Adrenal gland (tissue), 5 donors: ENCODE measurements around the gene PACRGL.

ENCODE experiments used
- POLR2A ChIP-seq, 2 donors: fragments of 450-650 bp; IDR thresholded peaks; one replicate each; pipeline ENCODE4 v1.6.1; 2017; ENCODE audit warnings: antibody characterized with exemption in 2 of 2, mild to moderate bottlenecking in 2 of 2, moderate library complexity in 1 of 2
- TF ChIP-seq, protein P1 (sequence below), 6 experiments: fragments of 450-650 bp in 4 of 6; fragments of 200-600 bp in 2 of 6; sonication (generic) in 1 of 6; IDR thresholded peaks; 1 replicate in 5 of 6; 2 replicates in 1 of 6; pipeline versions ENCODE4 v1.5.1 to v1.8.0; 2016 to 2021; ENCODE audit warnings: antibody characterized with exemption in 6 of 6, mild to moderate bottlenecking in 2 of 6, moderate library complexity in 1 of 6
- donor health status: DM: no; HTN: no; CAD: no.

DNA sequence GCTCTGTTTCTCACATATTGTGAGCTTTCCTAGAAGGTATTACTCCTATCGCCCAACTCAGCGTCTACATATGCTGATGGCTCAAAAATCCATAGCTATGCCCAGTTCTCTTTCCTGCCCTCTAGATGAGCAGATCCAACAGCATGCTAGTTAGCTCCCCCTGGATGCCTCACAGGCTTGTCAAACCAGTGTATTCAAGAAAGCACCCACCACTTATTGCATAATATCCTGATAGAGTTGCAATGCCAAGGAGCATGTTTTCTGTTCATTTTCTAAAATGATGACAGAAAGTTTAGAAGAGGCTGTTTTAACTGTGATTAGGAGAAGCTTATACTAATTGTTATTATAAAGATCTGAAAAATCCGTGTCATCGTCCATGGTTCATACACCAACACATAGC lies 1.9 kb upstream of the PACRGL start:
- TF ChIP-seq, protein P1, sequence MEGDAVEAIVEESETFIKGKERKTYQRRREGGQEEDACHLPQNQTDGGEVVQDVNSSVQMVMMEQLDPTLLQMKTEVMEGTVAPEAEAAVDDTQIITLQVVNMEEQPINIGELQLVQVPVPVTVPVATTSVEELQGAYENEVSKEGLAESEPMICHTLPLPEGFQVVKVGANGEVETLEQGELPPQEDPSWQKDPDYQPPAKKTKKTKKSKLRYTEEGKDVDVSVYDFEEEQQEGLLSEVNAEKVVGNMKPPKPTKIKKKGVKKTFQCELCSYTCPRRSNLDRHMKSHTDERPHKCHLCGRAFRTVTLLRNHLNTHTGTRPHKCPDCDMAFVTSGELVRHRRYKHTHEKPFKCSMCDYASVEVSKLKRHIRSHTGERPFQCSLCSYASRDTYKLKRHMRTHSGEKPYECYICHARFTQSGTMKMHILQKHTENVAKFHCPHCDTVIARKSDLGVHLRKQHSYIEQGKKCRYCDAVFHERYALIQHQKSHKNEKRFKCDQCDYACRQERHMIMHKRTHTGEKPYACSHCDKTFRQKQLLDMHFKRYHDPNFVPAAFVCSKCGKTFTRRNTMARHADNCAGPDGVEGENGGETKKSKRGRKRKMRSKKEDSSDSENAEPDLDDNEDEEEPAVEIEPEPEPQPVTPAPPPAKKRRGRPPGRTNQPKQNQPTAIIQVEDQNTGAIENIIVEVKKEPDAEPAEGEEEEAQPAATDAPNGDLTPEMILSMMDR (IDR thresholded peaks at IDR 0.05), result no peak
- TF ChIP-seq POLR2A (IDR thresholded peaks at IDR 0.05), result no peak
